Measurements from ENCODE around the gene DERA.

DNA sequence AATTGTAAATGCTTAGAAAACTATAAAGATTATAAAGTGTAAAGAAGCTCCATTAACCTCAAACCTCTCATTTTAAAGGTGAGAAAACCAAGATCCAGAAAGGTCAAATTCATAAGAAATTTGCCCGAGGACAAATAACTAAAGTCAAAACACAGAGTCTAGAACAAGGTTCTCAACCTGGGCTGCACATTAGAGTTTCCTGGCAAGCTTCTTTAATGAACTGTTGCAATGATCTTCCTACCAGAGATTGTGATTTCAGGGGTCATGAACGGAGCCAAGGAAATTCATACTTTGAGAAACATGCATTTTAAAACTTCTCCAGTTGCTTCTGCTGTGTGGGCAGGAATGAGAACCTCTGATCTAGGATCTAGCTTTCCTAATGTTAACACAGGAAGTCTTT, 86.8 kb downstream of the DERA start:
- TF ChIP-seq, protein P1, sequence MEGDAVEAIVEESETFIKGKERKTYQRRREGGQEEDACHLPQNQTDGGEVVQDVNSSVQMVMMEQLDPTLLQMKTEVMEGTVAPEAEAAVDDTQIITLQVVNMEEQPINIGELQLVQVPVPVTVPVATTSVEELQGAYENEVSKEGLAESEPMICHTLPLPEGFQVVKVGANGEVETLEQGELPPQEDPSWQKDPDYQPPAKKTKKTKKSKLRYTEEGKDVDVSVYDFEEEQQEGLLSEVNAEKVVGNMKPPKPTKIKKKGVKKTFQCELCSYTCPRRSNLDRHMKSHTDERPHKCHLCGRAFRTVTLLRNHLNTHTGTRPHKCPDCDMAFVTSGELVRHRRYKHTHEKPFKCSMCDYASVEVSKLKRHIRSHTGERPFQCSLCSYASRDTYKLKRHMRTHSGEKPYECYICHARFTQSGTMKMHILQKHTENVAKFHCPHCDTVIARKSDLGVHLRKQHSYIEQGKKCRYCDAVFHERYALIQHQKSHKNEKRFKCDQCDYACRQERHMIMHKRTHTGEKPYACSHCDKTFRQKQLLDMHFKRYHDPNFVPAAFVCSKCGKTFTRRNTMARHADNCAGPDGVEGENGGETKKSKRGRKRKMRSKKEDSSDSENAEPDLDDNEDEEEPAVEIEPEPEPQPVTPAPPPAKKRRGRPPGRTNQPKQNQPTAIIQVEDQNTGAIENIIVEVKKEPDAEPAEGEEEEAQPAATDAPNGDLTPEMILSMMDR (IDR thresholded peaks at IDR 0.05) = no peak
- TF ChIP-seq POLR2A (IDR thresholded peaks at IDR 0.05) (no peak), POLR2AphosphoS5 (IDR thresholded peaks at IDR 0.05) (no peak)
